ENCODE results near the gene SLC24A4. TPM values are rescaled to one million over a fixed set of nuclear protein-coding genes. Genes with fewer than 3 reads are reported as not detected.
A peak's percentile ranks its signal among the peaks of the same experiment; 100 is the strongest.

The SLC24A4 gene
- total RNA-seq, 1 experiment from 2014 or later, result not detected

- no peak for ATAC-seq
- H3K79me2 ChIP-seq (ENCODE audit: low read length), result no peaks in the 10 kb centered on the region
- H2AFZ ChIP-seq (ENCODE audit: low read length), result peak overlapping the region; percentile 63
- no peaks in the 10 kb centered on the region for H3K4me1 ChIP-seq (ENCODE audit: insufficient read depth, low read length)
- H3K4me2 ChIP-seq (ENCODE audit: low read length), result peak overlapping the region; percentile 71
- H3K27ac ChIP-seq (ENCODE audit: low read length), result no peak overlapping the region
- no peaks in the 10 kb centered on the region for H3K9me2 ChIP-seq (replicated peaks; ENCODE audit: low read length)
- no peaks in the 10 kb centered on the region for H3F3A ChIP-seq (ENCODE audit: low read length, unreplicated experiment)
- TF ChIP-seq CTCF (conservative IDR thresholded peaks at IDR 0.05; ENCODE audit: low read depth, low read length) (no peak), EZH2 (IDR thresholded peaks at IDR 0.05; ENCODE audit: low read length, unreplicated experiment) (no peak), EZH2phosphoT487 (IDR thresholded peaks at IDR 0.05; ENCODE audit: borderline replicate concordance, low read length) (no peak)
- no peak overlapping the region for H3K9ac ChIP-seq (ENCODE audit: low read length)
- no peaks in the 10 kb centered on the region for H3K9me3 ChIP-seq (ENCODE audit: low read length)
- H4K20me1 ChIP-seq (ENCODE audit: low read length), result no peaks in the 10 kb centered on the region
- no TSS peak for BruUV-seq (replicated peaks)
- H3K27me3 ChIP-seq (ENCODE audit: low read length), result peaks cover 35% of the 10 kb centered on the region
- DNase-seq, result no peak
- peak overlapping the region; percentile 52 for H3K4me3 ChIP-seq (ENCODE audit: low read length)
- CTCF ChIA-PET, result interaction anchor here (0.7 kb wide), 1 partner anchor 126 kb away, joined by 4 read pairs; no protein-coding TSS in a partner anchor
- no peaks in the 10 kb centered on the region for H3K36me3 ChIP-seq (ENCODE audit: low read depth, low read length)
- POLR2A ChIA-PET (ENCODE audit: unreplicated experiment), result no interaction called here
- intact Hi-C loops (cut with micrococcal nuclease), result no loop called here
These were observed 449 bp upstream of the SLC24A4 start for GRCh38 chr14:92322516-92322915.

- no peak overlapping the region for H3K27ac ChIP-seq (ENCODE audit: low read length)
- H3K79me2 ChIP-seq (ENCODE audit: low read length), result no peaks in the 10 kb centered on the region
- POLR2A ChIA-PET (ENCODE audit: unreplicated experiment), result no interaction called here
- TF ChIP-seq CTCF (conservative IDR thresholded peaks at IDR 0.05; ENCODE audit: low read depth, low read length) (no peak), EZH2phosphoT487 (IDR thresholded peaks at IDR 0.05; ENCODE audit: borderline replicate concordance, low read length) (no peak)
- H3K9me3 ChIP-seq (ENCODE audit: low read length), result no peaks in the 10 kb centered on the region
- H2AFZ ChIP-seq (ENCODE audit: low read length), result no peak overlapping the region
- H3K4me3 ChIP-seq (ENCODE audit: low read length), result no peak overlapping the region
- DNase-seq (no peak), ATAC-seq (no peak)
- H3K4me2 ChIP-seq (ENCODE audit: low read length), result no peak overlapping the region
- H3K27me3 ChIP-seq (ENCODE audit: low read length), result peaks cover 35% of the 10 kb centered on the region
- BruUV-seq (replicated peaks), result no TSS peak
- no peaks in the 10 kb centered on the region for H4K20me1 ChIP-seq (ENCODE audit: low read length)
- intact Hi-C loops (cut with micrococcal nuclease), result no loop called here
- no peaks in the 10 kb centered on the region for H3K4me1 ChIP-seq (ENCODE audit: insufficient read depth, low read length)
- no peaks in the 10 kb centered on the region for H3K9me2 ChIP-seq (replicated peaks; ENCODE audit: low read length)
- H3K9ac ChIP-seq (ENCODE audit: low read length), result no peak overlapping the region
- no peaks in the 10 kb centered on the region for H3K36me3 ChIP-seq (ENCODE audit: low read depth, low read length)
- CTCF ChIA-PET, result no interaction called here
- no peaks in the 10 kb centered on the region for H3F3A ChIP-seq (ENCODE audit: low read length, unreplicated experiment)
These were observed 1.2 kb downstream of the SLC24A4 start for GRCh38 chr14:92323916-92324818.

GRCh38 chr14:92325835-92326234, 2.9 kb downstream of the SLC24A4 start:
- H3K79me2 ChIP-seq (ENCODE audit: low read length), result no peaks in the 10 kb centered on the region
- no TSS peak for BruUV-seq (replicated peaks)
- ATAC-seq (peak; percentile 47; the same call in 1 of the 2 replicates), DNase-seq (no peak)
- peaks cover 35% of the 10 kb centered on the region for H3K27me3 ChIP-seq (ENCODE audit: low read length)
- CTCF ChIA-PET, result no interaction called here
- H3K4me2 ChIP-seq (ENCODE audit: low read length), result no peak overlapping the region
- no peaks in the 10 kb centered on the region for H3K9me3 ChIP-seq (ENCODE audit: low read length)
- no peaks in the 10 kb centered on the region for H3K9me2 ChIP-seq (replicated peaks; ENCODE audit: low read length)
- H2AFZ ChIP-seq (ENCODE audit: low read length), result no peak overlapping the region
- POLR2A ChIA-PET (ENCODE audit: unreplicated experiment), result no interaction called here
- TF ChIP-seq CTCF (conservative IDR thresholded peaks at IDR 0.05; ENCODE audit: low read depth, low read length) (peak; percentile 39; the same call in 1 of the 2 replicates), EZH2 (IDR thresholded peaks at IDR 0.05; ENCODE audit: low read length, unreplicated experiment) (no peak), EZH2phosphoT487 (IDR thresholded peaks at IDR 0.05; ENCODE audit: borderline replicate concordance, low read length) (no peak)
- H3K27ac ChIP-seq (ENCODE audit: low read length), result no peak overlapping the region
- no peaks in the 10 kb centered on the region for H3F3A ChIP-seq (ENCODE audit: low read length, unreplicated experiment)
- no peaks in the 10 kb centered on the region for H4K20me1 ChIP-seq (ENCODE audit: low read length)
- no peaks in the 10 kb centered on the region for H3K4me1 ChIP-seq (ENCODE audit: insufficient read depth, low read length)
- intact Hi-C loops (cut with micrococcal nuclease), result no loop called here
- no peak overlapping the region for H3K9ac ChIP-seq (ENCODE audit: low read length)
- H3K36me3 ChIP-seq (ENCODE audit: low read depth, low read length), result no peaks in the 10 kb centered on the region
- H3K4me3 ChIP-seq (ENCODE audit: low read length), result no peak overlapping the region
